Chondrocyte (in vitro differentiated cells): ENCODE measurements around the gene GPR25. TPM values are rescaled to one million over a fixed set of nuclear protein-coding genes. Genes with fewer than 3 reads are reported as not detected.
A peak's percentile ranks its signal among the peaks of the same experiment; 100 is the strongest.

Source experiments
- DNase-seq: peaks from one replicate; pipeline ENCODE4 v3.0.0; 2021; ENCODE audit warnings: mixed read lengths, low spot score
- H3K27ac Mint-ChIP-seq: one replicate; pipeline ENCODE4 v1.8.0; 2021; ENCODE audit warnings: mild to moderate bottlenecking, moderate library complexity, mixed read lengths; ENCODE audit not compliant: unreplicated experiment
- H3K27me3 Mint-ChIP-seq: 2 replicates; pipeline ENCODE4 v1.8.0; 2021; ENCODE audit warnings: low read depth, mixed read lengths
- H3K36me3 Mint-ChIP-seq: 2 replicates; pipeline ENCODE4 v1.8.0; 2021; ENCODE audit warnings: low read depth, mixed read lengths
- H3K4me1 Mint-ChIP-seq: 2 replicates; pipeline ENCODE4 v1.8.0; 2021; ENCODE audit warnings: low read depth, mild to moderate bottlenecking, mixed read lengths
- H3K4me3 Mint-ChIP-seq: one replicate; pipeline ENCODE4 v1.8.0; 2021; ENCODE audit warnings: mild to moderate bottlenecking, moderate library complexity, mixed read lengths; ENCODE audit not compliant: unreplicated experiment
- H3K9me3 Mint-ChIP-seq: 2 replicates; pipeline ENCODE4 v1.8.0; 2021; ENCODE audit warnings: low read depth, mixed read lengths
- CTCF ChIP-seq: fragments of 200-600 bp; sonication (generic); IDR thresholded peaks from 2 replicates; pipeline ENCODE4 v1.5.0; 2021; ENCODE audit warnings: antibody characterized with exemption, mild to moderate bottlenecking, moderate library complexity
- long read RNA-seq: library from polyadenylated mRNA; stranded (forward); transcript quantifications from one replicate; pipeline ENCODE4 v2.0.0, GENCODE V29; 2021
- total RNA-seq: library from RNA; stranded (reverse); gene quantifications from 3 replicates; pipeline ENCODE4 v1.2.1, GENCODE V29; 2021

GPR25 gene, protein sequence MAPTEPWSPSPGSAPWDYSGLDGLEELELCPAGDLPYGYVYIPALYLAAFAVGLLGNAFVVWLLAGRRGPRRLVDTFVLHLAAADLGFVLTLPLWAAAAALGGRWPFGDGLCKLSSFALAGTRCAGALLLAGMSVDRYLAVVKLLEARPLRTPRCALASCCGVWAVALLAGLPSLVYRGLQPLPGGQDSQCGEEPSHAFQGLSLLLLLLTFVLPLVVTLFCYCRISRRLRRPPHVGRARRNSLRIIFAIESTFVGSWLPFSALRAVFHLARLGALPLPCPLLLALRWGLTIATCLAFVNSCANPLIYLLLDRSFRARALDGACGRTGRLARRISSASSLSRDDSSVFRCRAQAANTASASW
- not detected in 3 replicates for total RNA-seq
- long read RNA-seq, result 0 reads

DNA sequence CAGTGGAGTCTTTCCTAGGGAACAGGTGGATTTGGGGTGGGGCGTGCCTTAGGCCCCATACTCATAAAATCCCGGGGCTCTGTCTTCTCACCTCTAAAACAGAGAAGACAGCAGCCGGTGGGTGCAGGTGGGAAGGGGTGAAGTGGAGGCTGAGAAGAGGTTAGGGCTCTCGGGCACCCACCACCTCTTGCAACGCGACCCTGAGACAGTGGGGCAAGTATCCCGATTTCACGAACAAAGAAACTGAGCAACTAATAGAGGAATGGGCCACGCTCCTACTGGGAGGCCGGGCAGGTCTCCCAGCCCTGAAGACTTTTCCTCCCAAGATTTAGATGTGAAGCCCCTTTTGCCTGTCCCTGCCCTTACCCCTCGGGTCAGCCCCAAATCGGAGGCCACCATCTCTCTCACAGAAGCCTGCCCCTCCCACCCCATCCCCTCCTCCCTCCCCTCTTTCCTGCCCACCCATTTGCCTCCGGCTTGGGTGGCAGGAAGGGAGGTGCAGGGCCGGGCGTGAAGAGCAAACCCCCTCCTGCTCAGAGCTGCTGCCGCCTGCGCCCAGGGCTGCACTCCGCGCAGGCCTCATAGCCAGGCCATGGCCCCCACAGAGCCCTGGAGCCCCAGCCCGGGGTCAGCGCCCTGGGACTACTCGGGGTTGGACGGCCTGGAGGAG, at the start of gene GPR25:
GPR25 (plus strand) TSS at position 536 of the 670 bp plus-strand sequence; CDS start at position 593, 57 bp downstream.
- no peak within 1 kb of the TSS for H3K4me3 Mint-ChIP-seq
- peaks cover 10% of the 10 kb centered on the region for H3K27me3 Mint-ChIP-seq
- H3K9me3 Mint-ChIP-seq, result no peaks in the 10 kb centered on the region
- DNase-seq, result no peak
- H3K36me3 Mint-ChIP-seq, result no peaks in the 10 kb centered on the region
- no peak for TF ChIP-seq CTCF
- no peak within 1 kb of the TSS for H3K27ac Mint-ChIP-seq
- peaks cover under 1% of the 10 kb centered on the region for H3K4me1 Mint-ChIP-seq

- no peak overlapping the region for H3K4me3 Mint-ChIP-seq
- no peak for TF ChIP-seq CTCF
- DNase-seq, result no peak
- H3K4me1 Mint-ChIP-seq, result peaks cover 15% of the 10 kb centered on the region
- H3K27me3 Mint-ChIP-seq, result no peaks in the 10 kb centered on the region
- peaks cover under 1% of the 10 kb centered on the region for H3K9me3 Mint-ChIP-seq
- no peak overlapping the region for H3K27ac Mint-ChIP-seq
- H3K36me3 Mint-ChIP-seq, result peaks cover 2% of the 10 kb centered on the region
These were observed 41.7 kb upstream of the GPR25 start for GRCh38 chr1:200831091-200831490.

GRCh38 chr1:200834383-200834782, 38.4 kb upstream of the GPR25 start:
- Mint-ChIP-seq H3K9me3 (peaks cover 11% of the 10 kb centered on the region), H3K4me1 (peaks cover 30% of the 10 kb centered on the region), H3K27ac (peak overlapping the region; percentile 85), H3K36me3 (peaks cover 11% of the 10 kb centered on the region), H3K4me3 (no peak overlapping the region), H3K27me3 (no peaks in the 10 kb centered on the region)
- no peak for DNase-seq
- TF ChIP-seq CTCF, result no peak

DNA sequence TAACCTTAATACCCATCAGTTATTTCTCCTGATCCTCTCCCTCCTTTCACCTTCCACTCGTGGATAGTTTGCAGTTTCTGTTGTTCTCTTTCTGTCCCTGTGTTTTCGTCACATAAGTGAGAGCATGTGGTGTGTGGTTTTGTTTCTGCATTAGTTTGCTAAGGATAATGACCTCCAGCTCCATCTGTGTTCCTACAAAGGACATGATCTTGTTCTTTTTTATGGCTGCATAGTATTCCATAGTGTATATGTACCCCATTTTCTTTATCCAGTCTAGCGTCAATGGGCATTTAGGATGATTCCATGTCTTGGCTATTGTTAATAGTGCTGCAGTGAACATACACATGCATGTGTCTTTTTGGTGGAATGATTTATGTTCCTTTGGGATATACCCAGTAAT, 36.6 kb upstream of the GPR25 start:
- peaks cover 11% of the 10 kb centered on the region for H3K36me3 Mint-ChIP-seq
- no peaks in the 10 kb centered on the region for H3K27me3 Mint-ChIP-seq
- H3K4me3 Mint-ChIP-seq, result no peak overlapping the region
- H3K4me1 Mint-ChIP-seq, result peaks cover 28% of the 10 kb centered on the region
- H3K9me3 Mint-ChIP-seq, result peaks cover 11% of the 10 kb centered on the region
- no peak for TF ChIP-seq CTCF
- H3K27ac Mint-ChIP-seq, result no peak overlapping the region
- DNase-seq, result no peak

DNA sequence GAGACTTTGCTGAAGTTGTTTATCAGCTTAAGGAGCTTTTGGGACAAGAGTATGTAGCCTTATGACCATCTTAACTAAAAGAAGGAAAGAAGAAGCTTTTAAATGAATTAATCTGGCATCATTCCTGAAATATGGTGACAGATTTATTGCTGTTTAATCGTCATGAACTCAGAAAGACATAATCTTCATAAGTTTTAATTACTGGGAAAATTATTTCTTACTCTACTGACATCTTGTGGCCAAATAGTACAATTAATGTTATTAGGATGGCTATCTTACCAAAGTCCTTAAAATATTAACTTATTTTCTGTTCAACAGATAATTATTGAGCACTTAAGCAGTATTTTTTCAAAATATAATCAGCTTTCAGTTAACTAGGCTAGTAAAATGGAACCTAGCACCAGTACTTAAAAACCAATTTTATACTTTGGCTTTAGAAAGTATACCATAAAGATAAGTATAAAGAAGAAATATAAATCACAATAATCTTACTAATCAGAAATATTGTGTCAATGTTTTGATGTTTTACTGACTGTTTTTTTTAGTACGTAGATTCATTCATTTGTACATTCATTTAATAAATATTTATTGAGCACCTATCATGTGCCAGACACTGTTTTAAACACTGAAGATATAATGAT, 34.7 kb upstream of the GPR25 start:
- peaks cover 13% of the 10 kb centered on the region for H3K36me3 Mint-ChIP-seq
- peaks cover 11% of the 10 kb centered on the region for H3K9me3 Mint-ChIP-seq
- H3K4me1 Mint-ChIP-seq, result peaks cover 27% of the 10 kb centered on the region
- no peak overlapping the region for H3K4me3 Mint-ChIP-seq
- TF ChIP-seq CTCF, result peak; percentile 85
- H3K27me3 Mint-ChIP-seq, result no peaks in the 10 kb centered on the region
- no peak for DNase-seq
- H3K27ac Mint-ChIP-seq, result no peak overlapping the region
